SU-DHL-6 (cell line): Measurements from ENCODE around the gene LPGAT1.

Source experiments
- CTCF ChIP-seq: fragments of 200-600 bp; sonication (generic); IDR thresholded peaks from one replicate; pipeline ENCODE4 v1.5.1; 2017; ENCODE audit warnings: antibody characterized with exemption, mild to moderate bottlenecking, low read length, moderate library complexity; ENCODE audit not compliant: insufficient read depth, poor library complexity, severe bottlenecking
- EZH2phosphoT487 ChIP-seq: fragments of 200-600 bp; sonication (generic), shearing (Covaris generic); conservative IDR thresholded peaks from 2 replicates; pipeline ENCODE4 v1.6.1; 2018; ENCODE audit warnings: mild to moderate bottlenecking, antibody characterized with exemption, low read length, moderate library complexity, mixed read lengths

GRCh38 chr1:211734359-211734758, 96.2 kb downstream of the LPGAT1 start:
- TF ChIP-seq CTCF (no peak), EZH2phosphoT487 (no peak)
